Cardiac septum (tissue), 1 donor: ENCODE measurements around the gene DGUOK. TPM values are rescaled to one million over a fixed set of nuclear protein-coding genes. Genes with fewer than 3 reads are reported as not detected.

Experiments
- DNase-seq: peaks from one replicate; pipeline ENCODE4 v3.0.0-alpha.2; 2020; ENCODE audit warnings: low spot score
- intact Hi-C: fragments of 100-400 bp; cut with DNase I; formaldehyde crosslinking; loops from one replicate; pipeline ENCODE4 v1.14.0; 2022
- total RNA-seq: library from RNA; stranded (reverse); fragmentation: NEBNext Ultra II Directional; extraction: Animal tissue kit (Norgen Biotek cat#: 25700); gene quantifications from one replicate; pipeline ENCODE4 v1.2.1, GENCODE V29; 2021
- donor health status: DM: no; HTN: no; CAD: no.

DGUOK gene
- total RNA-seq, 1 donor from 2014 or later = 23.7 TPM

- DNase-seq = no peak
- intact Hi-C loops = loop anchor here (2.0 kb wide), 1 partner anchor 61 kb away; the partner anchor contains the start of gene DGUOK
Observed at GRCh38 chr2:73987109-73987947, 60.6 kb downstream of the DGUOK start.

- no peak for DNase-seq
- intact Hi-C loops = loop anchor here (2.0 kb wide), 1 partner anchor 61 kb away; the partner anchor contains the start of gene DGUOK
Observed at GRCh38 chr2:73987948-73988700, 61.4 kb downstream of the DGUOK start.

GRCh38 chr2:73989972-73990371, 63.3 kb downstream of the DGUOK start:
- DNase-seq = no peak
- intact Hi-C loops = no loop called here

- no peak for DNase-seq
- intact Hi-C loops = no loop called here
Observed at GRCh38 chr2:73990531-73990930, 63.9 kb downstream of the DGUOK start.

- DNase-seq = no peak
- intact Hi-C loops = no loop called here
Observed at GRCh38 chr2:73992036-73992435, 65.4 kb downstream of the DGUOK start.

GRCh38 chr2:73993376-73993775, 66.7 kb downstream of the DGUOK start:
- intact Hi-C loops = no loop called here

GRCh38 chr2:73993778-73994177, 67.1 kb downstream of the DGUOK start:
- intact Hi-C loops = no loop called here

More at GRCh38 chr2:73993376-73993775, 66.7 kb downstream of the DGUOK start:
- DNase-seq = no peak

GRCh38 chr2:73994178-73994831, 67.6 kb downstream of the DGUOK start:
- DNase-seq = no peak
- intact Hi-C loops = no loop called here

More at GRCh38 chr2:73993778-73994177, 67.1 kb downstream of the DGUOK start:
- DNase-seq = no peak

GRCh38 chr2:73995810-73996209, 69.1 kb downstream of the DGUOK start:
- intact Hi-C loops = no loop called here
- DNase-seq = no peak

- intact Hi-C loops = no loop called here
- DNase-seq = no peak
Observed at GRCh38 chr2:73997813-73998212, 71.1 kb downstream of the DGUOK start.

- intact Hi-C loops = no loop called here
- no peak for DNase-seq
Observed at GRCh38 chr2:73998451-73998850, 71.8 kb downstream of the DGUOK start.

GRCh38 chr2:73998933-73999332, 72.3 kb downstream of the DGUOK start:
- DNase-seq = no peak
- intact Hi-C loops = no loop called here

GRCh38 chr2:73999881-74000597, 73.4 kb downstream of the DGUOK start:
- DNase-seq = no peak
- intact Hi-C loops = loop anchor here (5.0 kb wide), 1 partner anchor 73 kb away; the partner anchor contains the start of gene DGUOK

GRCh38 chr2:74000666-74001065, 74.0 kb downstream of the DGUOK start:
- intact Hi-C loops = loop anchor here (5.0 kb wide), 1 partner anchor 73 kb away; the partner anchor contains the start of gene DGUOK
- DNase-seq = no peak

- DNase-seq = no peak
- intact Hi-C loops = loop anchor here (5.0 kb wide), 1 partner anchor 74 kb away; the partner anchor contains the start of gene DGUOK
Observed at GRCh38 chr2:74001121-74001520, 74.4 kb downstream of the DGUOK start.

GRCh38 chr2:74001781-74002504, 75.3 kb downstream of the DGUOK start:
- intact Hi-C loops = loop anchor here (5.0 kb wide), 1 partner anchor 75 kb away; the partner anchor contains the start of gene DGUOK
- DNase-seq = no peak

GRCh38 chr2:74002505-74003421, 76.1 kb downstream of the DGUOK start:
- intact Hi-C loops = loop anchor here (5.0 kb wide), 1 partner anchor 75 kb away; the partner anchor contains the start of gene DGUOK
- peak; percentile 90 for DNase-seq
